HG03135 (cell line): Measurements from ENCODE around the gene THEM5.

Source experiments
- ATAC-seq: cut with Tn5 transposase; IDR thresholded peaks from one replicate; pipeline ENCODE4 v1.9.1; 2021; ENCODE audit warnings: mild to moderate bottlenecking, moderate library complexity; ENCODE audit not compliant: unreplicated experiment

Gene THEM5

GRCh38 chr1:151802372-151802771 is 51.1 kb downstream of the THEM5 start:
- no peak for ATAC-seq

GRCh38 chr1:151801846-151802245 is 51.7 kb downstream of the THEM5 start:
- ATAC-seq = no peak

GRCh38 chr1:151801310-151801820 is 52.1 kb downstream of the THEM5 start:
- ATAC-seq = no peak

GRCh38 chr1:151800830-151801229 is 52.7 kb downstream of the THEM5 start:
- ATAC-seq = no peak

GRCh38 chr1:151799179-151800022 is 54.1 kb downstream of the THEM5 start:
- no peak for ATAC-seq

GRCh38 chr1:151798571-151798970 is 54.9 kb downstream of the THEM5 start:
- ATAC-seq = no peak
